Erythroblast (primary cell): ENCODE measurements around the gene GALR3.
"Not testable (repeated sequence)": the region's sequence is repeated elsewhere in the genome, so short reads cannot be mapped to it uniquely, and the experiment has no call there.

Source experiments
- DNase-seq, 2 experiments: peaks; one replicate each; lab custom pipeline; 2025; lab: John Stamatoyannopoulos, UW
- GATA1 ChIP-seq: IDR thresholded peaks from 2 replicates; pipeline ENCODE4 v1.6.1; 2011; ENCODE audit warnings: low read depth, mild to moderate bottlenecking, control low read depth, low read length, moderate library complexity
- POLR2A ChIP-seq: IDR thresholded peaks from 2 replicates; pipeline ENCODE4 v1.6.1; 2011; ENCODE audit warnings: mild to moderate bottlenecking, low read length

Gene GALR3

GRCh38 chr22:37796079-37796478 lies 27.1 kb upstream of the GALR3 start:
- DNase-seq = no peak
- TF ChIP-seq GATA1 (no peak), POLR2A (no peak)

GRCh38 chr22:37797259-37797658 lies 25.9 kb upstream of the GALR3 start:
- DNase-seq = not testable (repeated sequence)

DNA sequence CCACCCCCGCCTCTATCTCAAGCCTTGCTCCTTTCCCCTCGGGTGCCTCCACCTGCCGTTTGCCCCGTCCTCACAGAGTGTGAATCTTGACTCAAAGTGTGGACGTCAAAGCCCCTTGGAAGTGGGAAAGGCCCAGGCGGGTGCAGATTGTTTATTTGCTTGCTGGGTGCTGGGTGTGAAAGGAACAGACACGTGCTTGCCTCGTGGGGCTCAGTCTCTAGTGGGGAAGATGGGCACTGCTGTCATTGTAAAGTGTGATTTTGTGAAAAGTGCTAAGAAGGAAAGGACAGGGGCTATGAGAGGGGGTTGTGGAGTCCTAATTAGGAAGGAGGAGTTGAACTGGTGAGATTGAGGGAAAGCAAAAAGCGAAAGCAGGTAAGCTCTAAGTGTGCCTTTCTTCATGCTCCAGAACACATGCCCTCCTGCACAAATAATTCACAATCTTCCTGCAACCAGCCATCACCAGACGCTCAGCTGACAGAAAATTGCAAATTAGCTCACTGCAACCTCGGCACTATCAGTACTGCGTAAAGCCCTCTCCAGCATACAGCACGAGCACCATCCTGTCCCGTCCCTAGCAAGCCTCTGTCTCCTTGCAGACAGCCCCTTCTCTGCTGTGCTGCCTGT lies 25.2 kb upstream of the GALR3 start:
- TF ChIP-seq POLR2A (no peak), GATA1 (no peak)

GRCh38 chr22:37799979-37800378 lies 23.2 kb upstream of the GALR3 start:
- not testable (repeated sequence) for DNase-seq

More for the DNA sequence above, 25.2 kb upstream of the GALR3 start:
- no peak for DNase-seq

DNA sequence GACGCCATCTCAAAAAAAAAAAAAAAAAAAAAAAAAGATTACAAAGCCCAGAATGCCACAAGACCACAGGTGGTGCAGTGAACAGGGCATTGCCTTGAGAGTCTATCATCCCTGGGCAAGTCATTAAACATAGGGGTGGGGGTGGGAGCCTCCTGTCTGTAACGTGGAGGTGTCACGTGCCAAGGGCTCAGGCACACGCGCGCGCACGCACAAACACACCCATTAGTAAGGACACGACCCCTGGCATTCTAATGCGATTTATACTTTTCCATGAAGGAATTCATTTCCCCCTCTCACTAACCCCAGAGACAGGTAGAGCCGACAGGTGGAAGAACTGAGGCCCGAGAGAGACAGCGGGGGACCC lies 21.3 kb upstream of the GALR3 start:
- TF ChIP-seq GATA1 (no peak), POLR2A (no peak)
- peak; percentile 60 to 76 for DNase-seq

DNA sequence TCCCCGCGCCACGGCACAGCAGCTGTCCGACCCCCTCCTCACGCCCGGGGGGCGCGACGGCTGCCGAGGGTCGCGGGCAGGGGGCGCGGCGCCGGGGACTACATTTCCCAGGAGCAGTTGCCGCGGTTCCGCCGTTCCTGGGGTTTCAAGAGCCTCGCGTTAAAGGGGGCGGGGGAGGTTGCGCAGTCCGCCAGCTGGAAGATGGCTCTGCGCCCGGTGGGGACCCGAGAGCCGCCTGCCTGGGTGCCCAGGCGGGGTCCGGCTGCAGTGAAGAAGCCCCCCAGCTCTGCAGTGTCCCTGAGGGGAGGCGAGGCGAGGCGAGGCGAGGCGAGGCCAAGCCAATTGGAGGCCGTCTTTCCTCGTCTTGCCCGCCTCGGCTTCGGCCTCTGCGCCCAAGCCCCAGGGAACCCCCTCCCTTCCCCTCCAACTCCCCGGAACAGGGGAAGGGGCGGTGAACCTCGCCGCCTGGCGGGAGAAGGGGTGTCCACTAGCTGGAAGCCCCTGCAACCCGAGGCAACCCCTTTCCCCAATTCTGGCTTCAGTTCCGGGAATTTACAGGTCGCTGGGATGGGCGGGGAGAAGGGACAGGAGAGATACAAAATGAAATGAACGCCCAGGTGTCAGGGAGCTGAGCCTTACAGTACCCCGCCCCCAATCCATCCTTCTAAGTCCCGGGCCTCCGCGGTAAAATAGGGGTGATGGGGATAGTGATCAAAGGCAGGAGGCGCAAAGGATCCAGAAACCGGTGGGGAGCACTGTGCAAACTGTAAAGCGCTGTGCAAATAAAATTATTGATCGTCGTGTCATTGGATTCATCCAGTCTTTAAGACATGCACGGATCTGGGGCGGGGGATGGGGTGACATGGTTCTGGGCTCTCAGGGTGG lies 20.6 kb upstream of the GALR3 start:
- no peak for TF ChIP-seq POLR2A
- no peak for TF ChIP-seq GATA1
- DNase-seq = peak; percentile 74 to 89

- peak; percentile 97 for DNase-seq
- TF ChIP-seq GATA1 (peak; percentile 45), POLR2A (peak; percentile 19)
These were observed 20.0 kb upstream of the GALR3 start for GRCh38 chr22:37803195-37803638.

DNA sequence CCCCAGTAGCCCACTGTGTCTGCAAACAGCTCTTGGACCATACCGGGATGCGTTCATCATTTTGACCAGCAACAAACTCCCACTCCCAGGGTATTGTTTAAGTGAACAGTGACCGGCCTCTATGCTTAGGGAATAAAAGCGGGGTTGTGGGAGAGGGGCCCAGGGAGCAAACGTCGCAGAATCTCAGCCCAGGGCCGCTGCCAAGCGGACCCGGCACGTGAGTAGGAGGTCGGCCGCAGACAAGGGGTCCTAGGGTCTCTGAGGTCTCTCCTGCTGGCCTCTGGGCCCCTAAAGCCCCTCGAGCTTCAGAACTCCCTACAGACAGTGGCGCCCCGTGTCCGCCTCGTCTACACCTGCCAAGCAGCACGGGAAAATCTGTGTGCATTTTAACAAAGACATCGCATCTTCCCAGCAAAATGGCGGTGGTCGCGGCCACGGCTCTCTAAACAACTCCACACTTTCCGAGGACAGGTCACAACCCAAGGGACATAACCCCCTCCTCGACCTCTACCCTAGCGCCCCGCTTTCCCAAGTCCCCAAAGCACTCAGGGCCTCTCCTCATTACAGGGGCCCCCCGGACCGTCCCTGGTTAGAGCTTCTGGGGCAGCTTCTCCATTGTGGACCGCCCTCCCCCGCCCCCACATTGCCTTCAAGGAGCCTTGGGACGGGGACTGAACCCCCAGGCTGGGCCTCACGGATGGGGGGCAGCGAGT lies 19.4 kb upstream of the GALR3 start:
- TF ChIP-seq POLR2A (no peak), GATA1 (no peak)
- DNase-seq = peak; percentile 49 to 74

GRCh38 chr22:37804352-37804880 lies 18.8 kb upstream of the GALR3 start:
- TF ChIP-seq GATA1 (no peak), POLR2A (no peak)
- DNase-seq = peak; percentile 49 to 74

DNA sequence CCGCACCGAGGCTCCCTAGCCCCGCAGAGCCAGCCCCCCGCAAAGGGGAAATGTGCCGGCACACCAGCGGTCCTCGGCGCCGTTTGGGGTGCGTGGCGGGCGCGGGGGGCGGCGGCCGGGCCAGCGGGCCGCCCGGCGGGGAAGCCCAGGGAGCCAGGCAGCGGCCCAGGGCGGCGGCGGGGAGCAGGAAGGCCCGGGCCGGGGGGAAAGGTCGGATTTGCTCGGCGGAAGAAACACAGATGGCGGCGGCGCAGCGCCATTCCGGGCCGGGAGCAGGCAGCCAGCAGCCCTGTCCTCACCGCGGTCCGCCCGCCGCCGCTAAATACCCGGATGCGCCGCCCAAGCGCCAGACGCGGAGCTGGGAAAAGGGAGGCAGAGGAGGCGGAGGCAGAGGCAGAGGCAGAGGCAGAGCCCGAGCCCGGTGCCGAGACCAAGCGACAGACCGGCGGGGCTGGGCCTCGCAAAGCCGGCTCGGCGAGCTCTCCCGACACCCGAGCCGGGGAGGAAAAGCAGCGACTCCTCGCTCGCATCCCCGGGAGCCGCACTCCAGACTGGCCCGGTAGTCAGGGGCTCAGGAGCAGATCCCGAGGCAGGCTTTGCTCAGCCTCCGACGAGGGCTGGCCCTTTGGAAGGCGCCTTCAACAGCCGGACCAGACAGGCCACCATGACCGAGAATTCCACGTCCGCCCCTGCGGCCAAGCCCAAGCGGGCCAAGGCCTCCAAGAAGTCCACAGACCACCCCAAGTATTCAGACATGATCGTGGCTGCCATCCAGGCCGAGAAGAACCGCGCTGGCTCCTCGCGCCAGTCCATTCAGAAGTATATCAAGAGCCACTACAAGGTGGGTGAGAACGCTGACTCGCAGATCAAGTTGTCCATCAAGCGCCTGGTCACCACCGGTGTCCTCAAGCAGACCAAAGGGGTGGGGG lies 18.0 kb upstream of the GALR3 start:
- no peak for TF ChIP-seq GATA1
- peak; percentile 96 for TF ChIP-seq POLR2A
- DNase-seq = peak; percentile 88 to 95

- TF ChIP-seq POLR2A (no peak), GATA1 (no peak)
- peak; percentile 65 to 85 for DNase-seq
These were observed 17.3 kb upstream of the GALR3 start for GRCh38 chr22:37805810-37806277.

DNA sequence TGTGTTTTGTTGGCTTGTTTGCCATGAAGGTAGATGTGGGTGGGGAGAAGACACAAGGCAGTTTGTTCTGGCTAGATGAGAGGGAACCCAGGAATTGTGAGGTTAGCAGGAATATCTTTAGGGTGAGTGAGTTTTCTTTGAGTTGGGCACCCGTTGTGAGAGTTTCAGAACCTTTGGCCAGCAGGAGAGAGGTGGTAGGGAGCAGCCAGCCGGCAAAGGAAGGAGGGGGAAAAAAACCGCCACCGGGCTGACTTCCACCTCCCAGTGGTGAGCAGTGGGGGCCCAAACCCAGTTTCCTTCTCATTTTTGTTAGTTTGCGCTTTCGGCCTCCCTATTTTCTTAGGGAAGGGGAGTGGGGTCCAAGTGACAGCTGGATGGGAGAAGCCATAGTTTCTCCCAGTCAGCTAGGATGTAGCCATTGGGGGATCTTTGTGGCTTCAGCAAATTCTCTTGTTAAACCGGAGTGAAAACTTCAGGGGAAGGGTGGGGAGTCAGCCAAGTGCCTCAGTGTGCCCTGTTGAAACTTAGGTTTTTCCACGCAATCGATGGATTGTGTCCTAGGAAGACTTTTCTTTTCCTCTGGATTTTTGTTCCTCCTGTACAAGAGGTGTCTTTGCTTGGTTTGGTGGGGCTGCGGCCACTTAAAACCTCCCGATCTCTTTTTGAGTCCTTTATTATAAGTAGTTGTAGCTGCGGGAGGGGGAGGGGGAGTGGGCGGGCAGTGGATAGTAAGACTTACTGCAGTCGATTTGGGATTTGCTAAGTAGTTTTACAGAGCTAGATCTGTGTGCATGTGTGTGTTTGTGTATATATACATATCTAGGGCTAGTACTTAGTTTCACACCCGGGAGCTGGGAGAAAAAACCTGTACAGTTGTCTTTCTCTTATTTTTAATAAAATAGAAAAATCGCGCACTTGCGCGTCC lies 16.5 kb upstream of the GALR3 start:
- TF ChIP-seq GATA1 (no peak), POLR2A (peak; percentile 12)

More for the DNA sequence above, 16.5 kb upstream of the GALR3 start:
- DNase-seq = peak; percentile 77 to 88
